HG03095 (cell line): ENCODE data around the gene NKX2-8.

Source experiments
- ATAC-seq: cut with Tn5 transposase; IDR thresholded peaks from one replicate; pipeline ENCODE4 v1.9.1; 2021; ENCODE audit warnings: moderate library complexity; ENCODE audit not compliant: unreplicated experiment

NKX2-8 gene

GRCh38 chr14:36582011-36582873 lies at the start of gene NKX2-8:
Gene NKX2-8 (minus strand): TSS chr14:36582614. CDS start chr14:36582389, 225 bp downstream.
- no peak for ATAC-seq

DNA sequence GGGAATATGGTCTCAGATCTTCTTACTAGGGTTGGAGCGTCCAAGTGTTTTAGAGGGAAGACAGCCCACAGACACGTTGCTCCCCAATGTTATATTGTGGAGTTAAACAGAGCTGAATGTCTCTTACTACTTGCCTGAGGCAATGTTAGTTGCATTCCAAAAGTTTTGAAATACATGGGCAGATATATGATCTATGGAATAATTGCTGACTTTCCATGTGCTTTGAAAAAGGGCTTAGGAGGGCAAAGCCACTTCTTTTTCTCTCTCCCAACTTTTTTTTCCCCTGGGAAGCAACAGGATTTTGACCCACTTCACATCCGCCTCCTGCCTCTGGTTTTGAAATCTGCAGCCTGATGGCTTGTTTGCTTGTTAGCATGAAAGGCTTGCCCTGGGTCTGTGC lies 45.6 kb upstream of the NKX2-8 start:
- ATAC-seq = no peak

GRCh38 chr14:36626151-36626550 lies 43.7 kb upstream of the NKX2-8 start:
- peak; percentile 52 for ATAC-seq

DNA sequence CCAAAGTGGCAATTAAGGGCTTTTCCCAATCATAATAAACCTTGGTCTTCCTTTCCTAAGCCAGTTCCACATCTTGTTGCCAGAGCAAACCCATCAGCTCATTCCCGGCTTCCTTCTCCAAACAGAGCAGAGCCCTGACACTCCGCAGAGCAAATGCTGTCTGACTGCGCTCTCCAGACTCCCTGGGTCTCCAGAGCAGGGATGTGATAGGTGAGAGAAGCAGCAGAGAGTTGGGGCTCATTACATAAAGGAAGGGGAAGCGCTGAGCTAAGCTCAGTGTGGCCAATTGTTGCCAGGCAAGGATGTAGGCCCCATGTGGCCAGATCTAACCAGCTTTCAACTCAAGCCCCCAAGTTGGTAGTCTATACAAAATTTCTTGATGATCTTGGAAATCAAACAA lies 43.0 kb upstream of the NKX2-8 start:
- no peak for ATAC-seq

- no peak for ATAC-seq
These were observed 42.6 kb upstream of the NKX2-8 start for GRCh38 chr14:36625014-36625413.

DNA sequence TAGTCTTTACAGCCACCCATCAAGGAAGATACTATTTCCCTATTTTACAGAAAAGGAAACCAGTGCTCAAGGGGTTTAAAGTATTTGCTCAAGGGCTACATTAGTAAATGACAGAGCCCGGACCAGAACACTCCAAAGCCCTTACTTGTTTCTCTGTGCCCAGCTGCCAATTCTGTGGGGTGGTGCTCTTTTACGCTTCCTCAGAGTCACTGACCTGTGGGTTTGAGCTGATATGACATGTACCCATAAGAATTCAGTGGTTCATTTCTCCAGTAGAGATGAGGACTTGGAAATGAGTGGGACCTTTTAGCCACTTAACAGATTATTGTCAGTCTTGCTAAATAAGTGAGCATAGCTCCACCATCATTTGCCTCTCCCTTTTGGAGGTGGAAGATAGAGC lies 37.4 kb upstream of the NKX2-8 start:
- ATAC-seq = no peak

GRCh38 chr14:36619131-36619530 lies 36.7 kb upstream of the NKX2-8 start:
- no peak for ATAC-seq

- ATAC-seq = no peak
These were observed 36.2 kb upstream of the NKX2-8 start for GRCh38 chr14:36618641-36619040.

DNA sequence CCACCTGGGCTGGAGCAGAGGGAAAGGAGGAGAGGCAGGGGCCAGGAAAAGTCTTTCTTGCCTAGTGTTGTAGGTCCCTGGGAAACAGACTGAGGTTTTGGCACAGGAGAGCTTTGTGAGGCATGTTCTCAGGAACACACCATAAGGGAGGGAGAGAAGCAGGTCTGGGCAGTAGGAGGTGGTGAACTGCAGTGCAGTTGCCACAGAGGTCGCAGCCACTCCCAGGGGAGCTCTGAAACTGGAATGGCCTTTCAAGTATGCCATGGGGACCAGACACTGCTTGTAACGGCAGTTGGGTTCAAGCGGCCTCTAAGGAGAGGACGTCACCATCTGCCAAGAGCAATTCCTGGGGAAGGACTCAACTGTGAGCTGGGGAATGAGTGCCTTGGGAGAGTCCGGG lies 35.4 kb upstream of the NKX2-8 start:
- no peak for ATAC-seq

DNA sequence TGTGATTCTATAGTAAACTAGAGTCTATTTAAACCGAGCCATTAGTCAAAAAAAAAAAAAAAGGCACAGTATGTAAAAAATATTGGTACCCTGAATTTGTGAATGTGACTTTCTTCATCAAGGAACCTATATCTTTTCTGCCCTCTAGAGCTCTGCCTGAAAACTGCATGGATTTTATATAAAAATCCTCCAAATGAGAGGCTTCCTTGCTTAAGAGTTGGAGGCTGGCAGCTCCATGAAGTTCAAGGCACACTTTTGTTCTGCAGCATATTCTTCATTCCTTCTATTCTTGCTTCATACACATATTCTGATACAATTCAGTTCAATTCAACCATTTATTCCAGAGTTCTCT lies 23.1 kb upstream of the NKX2-8 start:
- ATAC-seq = no peak

DNA sequence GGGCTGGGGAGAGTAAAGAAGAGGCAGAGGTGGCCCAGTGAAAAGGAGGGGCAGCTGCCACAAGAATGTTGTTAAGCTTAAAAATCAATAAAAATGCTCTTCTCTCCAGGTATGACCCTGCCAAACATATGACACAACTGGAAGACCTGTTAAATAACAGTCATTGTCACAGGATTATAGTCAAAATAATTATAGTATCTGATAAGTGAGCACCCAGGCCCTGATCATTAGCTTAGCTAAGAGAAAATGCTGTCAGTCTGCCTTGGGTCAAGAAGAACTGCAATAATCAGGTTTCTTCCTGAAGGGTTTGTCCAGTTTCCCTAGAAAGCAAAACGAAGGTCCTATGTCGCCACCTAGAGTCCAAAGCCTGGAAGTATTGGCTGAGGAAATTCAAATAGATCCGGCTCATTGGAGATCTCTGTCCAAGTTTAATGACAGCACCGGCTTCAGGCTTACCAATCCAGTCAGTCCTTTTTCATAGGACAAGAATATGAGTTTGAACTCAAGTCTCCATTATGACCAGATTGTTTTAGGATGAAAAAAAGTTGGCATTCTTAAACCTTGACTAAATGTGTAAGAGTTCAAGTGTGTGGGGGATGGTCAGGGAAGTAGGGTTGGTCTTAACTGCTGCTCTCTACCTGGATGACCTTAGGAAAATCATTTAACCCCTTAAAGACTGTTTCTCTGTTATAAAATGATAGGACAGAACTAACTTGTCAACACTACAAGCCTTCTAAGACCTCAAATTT lies 22.5 kb upstream of the NKX2-8 start:
- peak; percentile 66 for ATAC-seq

DNA sequence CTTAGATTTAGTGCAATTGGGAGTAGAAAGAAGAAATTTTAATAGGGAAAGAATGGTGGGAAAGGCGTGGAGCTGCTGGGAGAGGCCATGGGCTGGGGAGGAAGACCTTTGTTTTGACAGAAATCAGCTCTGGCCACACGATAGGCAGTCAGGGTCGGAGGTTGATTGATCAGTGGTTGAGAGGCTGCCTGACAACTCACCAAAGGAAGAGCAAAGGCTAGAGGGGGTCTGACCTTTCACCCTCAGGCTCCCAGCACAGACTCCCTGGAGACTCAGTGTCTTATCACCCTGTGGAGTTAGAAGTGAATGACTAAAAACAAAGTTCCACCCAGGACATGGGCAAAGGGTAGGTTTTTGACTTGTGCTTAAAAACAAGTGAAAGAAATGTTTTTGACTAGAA lies 18.0 kb upstream of the NKX2-8 start:
- ATAC-seq = no peak

DNA sequence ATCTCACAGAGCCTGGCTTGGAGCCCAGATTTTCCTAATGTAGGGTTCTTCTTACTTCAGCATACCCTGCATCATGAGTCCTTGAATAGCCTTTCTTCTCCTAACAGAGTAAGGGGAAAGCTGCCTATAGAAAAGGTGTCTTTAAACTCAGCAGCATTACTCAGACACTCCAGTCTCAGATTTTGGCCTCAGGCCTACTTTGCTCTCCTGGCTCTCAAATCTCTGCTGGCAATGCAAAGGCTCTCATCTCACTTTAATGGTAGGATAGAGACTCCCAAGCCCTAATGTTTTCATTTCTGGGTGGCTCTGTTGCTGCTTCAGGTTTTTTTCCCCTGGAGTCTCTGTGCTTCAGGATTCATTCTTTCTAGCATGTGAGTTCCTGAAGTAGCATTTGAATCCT lies 9.1 kb upstream of the NKX2-8 start:
- ATAC-seq = no peak

DNA sequence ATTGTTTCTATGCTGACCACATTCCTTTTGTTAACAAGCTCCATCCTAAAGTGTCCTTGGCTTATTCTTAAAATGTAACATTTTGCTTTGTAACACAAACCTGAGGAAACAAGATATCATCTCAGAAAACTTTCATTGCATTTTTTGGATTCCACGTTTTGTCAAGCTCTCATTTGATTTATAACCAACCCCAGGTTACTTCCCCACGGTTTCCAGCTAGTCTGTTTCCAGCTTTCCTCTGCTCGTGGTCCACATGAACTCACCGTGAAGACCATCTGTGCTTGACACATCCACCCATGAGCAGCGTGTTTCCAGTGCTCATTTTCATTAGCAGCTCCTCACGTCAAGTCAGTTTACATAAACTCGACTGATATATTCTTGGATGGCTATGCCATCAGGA lies 6.4 kb upstream of the NKX2-8 start:
- ATAC-seq = no peak

DNA sequence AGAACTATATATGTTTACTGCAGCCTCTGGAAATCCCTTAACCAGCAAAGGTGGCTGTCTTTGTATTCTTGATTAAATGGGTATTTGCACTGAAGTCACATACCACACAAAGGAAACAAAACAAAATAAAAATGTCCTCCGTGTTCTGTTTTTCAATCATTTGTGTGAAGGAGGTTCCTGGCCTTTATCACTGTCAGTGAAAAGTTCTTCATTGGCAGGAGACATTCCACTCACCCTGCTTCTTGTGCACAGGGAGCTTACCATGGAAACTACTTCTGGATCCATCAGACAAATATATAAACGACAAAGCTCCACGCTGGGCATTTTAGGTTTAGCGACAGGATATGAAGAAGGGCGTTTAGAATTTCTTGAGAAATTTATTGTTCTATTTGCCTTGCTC lies 5.7 kb upstream of the NKX2-8 start:
- ATAC-seq = no peak

DNA sequence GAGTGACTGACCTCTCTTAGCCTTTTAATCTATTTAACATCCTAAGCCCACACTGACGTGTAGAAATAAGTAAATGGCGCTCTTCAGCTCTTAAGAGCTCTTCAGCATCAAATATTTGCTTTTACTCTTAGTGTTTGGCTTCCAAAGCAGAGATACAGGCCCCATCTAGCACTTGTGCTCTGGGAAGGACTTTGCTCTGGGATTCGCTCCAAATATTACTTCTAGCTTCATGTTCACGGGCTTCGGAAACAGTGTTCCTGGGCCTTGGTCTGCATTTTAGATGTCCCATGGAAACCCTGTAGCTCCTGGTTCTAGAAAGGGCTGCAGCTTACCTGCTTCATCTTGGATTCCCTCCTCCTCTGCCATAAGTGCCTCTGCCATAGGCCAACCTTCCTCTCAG lies 2.7 kb upstream of the NKX2-8 start:
- no peak for ATAC-seq

GRCh38 chr14:36583893-36584811 lies 1.7 kb upstream of the NKX2-8 start:
- ATAC-seq = no peak

DNA sequence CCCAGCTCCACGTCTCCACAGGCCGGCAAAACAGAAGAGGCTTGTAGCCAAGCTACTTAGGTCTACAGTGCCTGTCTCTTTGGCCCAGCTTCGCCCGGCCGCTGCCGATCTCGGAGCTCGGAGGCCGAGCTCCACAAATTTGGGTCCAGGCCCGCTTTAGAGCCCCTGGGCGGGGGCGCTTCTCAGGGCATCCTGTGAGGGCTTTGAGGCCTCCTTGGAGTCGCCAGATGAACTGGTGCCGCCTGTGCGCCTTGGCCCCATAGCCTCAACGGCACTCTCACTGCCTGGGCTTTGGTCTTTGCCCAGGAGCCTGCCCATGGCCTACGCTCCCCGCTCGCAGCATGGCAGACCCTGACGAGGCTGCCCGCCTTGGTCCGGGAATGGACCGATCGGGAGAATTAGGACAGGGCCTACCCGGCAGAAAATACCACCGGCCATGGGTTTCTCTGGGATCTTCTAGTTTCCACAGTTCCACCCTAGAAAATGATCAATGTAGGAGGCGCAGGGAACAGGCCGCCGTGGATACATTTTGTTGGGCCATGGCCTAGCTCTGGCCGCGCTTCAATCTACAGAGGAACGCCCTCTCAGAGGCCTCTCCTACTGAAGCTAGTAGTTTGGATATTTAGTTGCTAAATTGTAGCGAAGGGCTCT lies 953 bp upstream of the NKX2-8 start:
- ATAC-seq = no peak

- no peak for ATAC-seq
These were observed 444 bp upstream of the NKX2-8 start for GRCh38 chr14:36582874-36583241.

GRCh38 chr14:36580856-36581831 lies 1.3 kb downstream of the NKX2-8 start:
- no peak for ATAC-seq
